ENCODE results near the gene CHAMP1.

Gene CHAMP1, protein sequence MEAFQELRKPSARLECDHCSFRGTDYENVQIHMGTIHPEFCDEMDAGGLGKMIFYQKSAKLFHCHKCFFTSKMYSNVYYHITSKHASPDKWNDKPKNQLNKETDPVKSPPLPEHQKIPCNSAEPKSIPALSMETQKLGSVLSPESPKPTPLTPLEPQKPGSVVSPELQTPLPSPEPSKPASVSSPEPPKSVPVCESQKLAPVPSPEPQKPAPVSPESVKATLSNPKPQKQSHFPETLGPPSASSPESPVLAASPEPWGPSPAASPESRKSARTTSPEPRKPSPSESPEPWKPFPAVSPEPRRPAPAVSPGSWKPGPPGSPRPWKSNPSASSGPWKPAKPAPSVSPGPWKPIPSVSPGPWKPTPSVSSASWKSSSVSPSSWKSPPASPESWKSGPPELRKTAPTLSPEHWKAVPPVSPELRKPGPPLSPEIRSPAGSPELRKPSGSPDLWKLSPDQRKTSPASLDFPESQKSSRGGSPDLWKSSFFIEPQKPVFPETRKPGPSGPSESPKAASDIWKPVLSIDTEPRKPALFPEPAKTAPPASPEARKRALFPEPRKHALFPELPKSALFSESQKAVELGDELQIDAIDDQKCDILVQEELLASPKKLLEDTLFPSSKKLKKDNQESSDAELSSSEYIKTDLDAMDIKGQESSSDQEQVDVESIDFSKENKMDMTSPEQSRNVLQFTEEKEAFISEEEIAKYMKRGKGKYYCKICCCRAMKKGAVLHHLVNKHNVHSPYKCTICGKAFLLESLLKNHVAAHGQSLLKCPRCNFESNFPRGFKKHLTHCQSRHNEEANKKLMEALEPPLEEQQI

GRCh38 chr13:114314074-114314912 lies at the start of gene CHAMP1:
Gene CHAMP1 (plus strand): TSS chr13:114314503. CDS start chr13:114323843, 9,340 bp downstream.
- peak; percentile 85 for DNase-seq

GRCh38 chr13:114264886-114265611 lies 49.3 kb upstream of the CHAMP1 start:
- no peak for DNase-seq

GRCh38 chr13:114266241-114266640 lies 48.1 kb upstream of the CHAMP1 start:
- no peak for DNase-seq

DNA sequence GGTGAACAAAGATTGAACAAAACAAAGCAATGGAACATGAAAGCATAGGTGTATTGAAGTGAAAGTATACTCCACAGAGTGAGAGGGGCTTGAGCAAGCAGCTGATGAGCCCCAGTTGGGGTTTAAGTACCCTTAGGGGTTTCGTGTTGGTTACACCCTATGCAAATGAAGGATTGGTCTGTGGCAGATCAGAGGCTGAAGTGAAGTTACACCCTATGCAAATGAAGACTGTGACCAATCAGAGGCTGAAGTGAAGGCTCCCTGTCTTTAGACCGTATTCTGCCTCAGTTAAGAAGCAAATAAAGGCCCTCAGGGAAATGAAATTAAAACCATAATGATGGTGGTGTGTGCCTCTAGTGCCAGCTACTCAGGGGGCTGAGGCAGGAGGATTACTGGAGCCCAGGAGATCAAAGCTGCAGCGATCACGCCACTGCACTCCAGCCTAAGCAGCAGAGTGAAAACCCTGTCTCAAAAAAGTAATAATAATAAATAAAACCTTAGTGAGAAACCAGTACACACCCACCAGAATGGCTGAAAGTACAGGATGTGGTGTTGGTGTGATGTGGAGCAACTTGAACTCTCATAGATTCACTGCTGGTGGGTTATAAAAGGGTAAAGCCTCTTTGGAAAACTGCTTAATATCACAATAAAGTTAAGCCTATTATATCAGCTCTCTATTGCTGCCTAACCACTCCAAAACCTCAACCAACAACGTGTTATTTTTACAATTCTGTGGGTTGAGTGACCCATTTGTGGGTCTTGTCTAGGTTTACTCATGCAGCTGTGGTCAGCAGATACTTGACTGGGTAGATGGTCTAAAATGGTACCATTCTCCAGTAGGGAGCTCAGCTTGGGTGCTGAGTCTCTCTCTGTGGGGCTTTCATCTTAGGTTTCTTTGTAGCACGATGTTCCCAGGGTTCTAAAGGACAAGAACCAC lies 45.7 kb upstream of the CHAMP1 start:
- DNase-seq, result peak; percentile 51

DNA sequence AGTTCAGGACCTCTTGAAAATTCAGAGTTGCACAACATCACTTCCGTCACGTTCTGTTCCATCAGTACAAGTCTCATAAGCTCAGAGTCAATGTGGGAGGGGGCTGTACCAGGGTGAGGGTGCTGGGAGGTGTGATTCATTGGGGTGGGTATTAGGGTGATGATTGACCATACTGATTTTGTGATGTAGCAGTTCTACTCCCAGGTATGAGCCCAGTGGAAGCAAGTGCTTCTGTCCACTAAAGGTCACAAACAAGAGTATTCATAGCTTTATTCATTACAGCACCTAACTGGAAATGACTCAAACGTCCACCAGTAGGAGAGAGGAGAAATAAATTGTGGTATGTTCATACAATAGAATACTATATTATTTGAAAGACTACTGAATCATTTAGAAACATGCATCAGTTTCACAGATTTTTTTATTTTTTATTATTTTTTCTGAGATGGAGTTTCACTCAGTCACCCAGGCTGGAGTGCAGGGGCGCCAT lies 45.0 kb upstream of the CHAMP1 start:
- DNase-seq, result no peak

GRCh38 chr13:114272977-114273376 lies 41.3 kb upstream of the CHAMP1 start:
- DNase-seq, result no peak

GRCh38 chr13:114275304-114275703 lies 39.0 kb upstream of the CHAMP1 start:
- no peak for DNase-seq

DNA sequence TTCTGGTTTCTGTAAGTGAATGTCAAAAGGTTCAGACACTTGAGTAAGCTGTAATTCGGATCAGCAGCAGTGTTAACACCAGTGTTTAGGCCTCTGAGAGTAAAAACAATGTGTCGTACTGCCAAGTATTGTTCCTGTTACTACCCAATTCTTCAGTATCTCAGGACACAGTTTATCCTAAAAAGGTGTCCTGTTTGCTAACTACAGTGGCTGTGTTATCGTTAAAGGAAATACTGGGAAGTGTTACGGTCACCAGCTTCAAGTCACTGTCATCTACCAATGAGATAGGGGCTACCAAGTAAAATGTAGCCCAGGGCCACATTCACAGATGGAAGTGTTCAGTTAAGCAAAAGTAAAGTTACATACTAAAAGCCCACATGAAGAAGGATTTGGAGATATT lies 35.2 kb upstream of the CHAMP1 start:
- no peak for DNase-seq

GRCh38 chr13:114279758-114280355 lies 34.4 kb upstream of the CHAMP1 start:
- no peak for DNase-seq

DNA sequence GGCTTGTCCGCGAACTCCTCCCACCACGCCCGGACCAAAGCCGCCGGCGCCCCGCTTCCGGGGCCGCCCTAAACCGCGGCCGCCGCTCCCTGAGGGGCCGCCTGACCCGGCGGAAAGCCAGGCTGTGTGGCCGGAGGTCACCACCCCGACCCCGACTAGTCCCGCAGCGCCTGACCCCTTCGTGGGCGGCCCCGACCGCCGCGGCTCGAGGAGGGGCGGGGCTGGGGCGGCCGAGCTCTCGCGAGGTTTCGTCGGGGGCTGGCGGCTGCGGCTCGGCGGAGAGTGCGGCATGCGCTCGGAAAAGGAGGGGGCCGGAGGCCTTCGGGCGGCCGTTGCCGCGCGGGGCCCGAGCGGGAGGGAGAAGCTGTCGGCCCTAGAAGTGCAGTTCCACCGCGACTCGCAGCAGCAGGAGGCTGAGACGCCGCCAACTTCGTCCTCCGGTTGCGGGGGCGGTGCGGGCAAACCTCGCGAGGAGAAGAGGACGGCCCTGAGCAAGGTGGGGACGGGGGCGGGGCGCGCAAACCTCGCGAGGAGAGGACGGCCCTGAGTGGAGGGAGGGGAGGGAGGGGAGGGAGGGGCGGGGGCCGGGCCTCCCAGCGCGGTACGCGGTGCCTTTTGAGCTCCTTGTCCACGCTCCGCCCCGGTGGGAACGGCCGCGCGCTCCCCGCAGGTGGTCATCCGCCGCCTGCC lies 32.8 kb upstream of the CHAMP1 start, which contains the start of gene UPF3A:
TSS of gene UPF3A (plus strand) at position 251 of the 690 bp plus-strand sequence. CDS start at position 290, 39 bp downstream.
- DNase-seq, result peak; percentile 73

DNA sequence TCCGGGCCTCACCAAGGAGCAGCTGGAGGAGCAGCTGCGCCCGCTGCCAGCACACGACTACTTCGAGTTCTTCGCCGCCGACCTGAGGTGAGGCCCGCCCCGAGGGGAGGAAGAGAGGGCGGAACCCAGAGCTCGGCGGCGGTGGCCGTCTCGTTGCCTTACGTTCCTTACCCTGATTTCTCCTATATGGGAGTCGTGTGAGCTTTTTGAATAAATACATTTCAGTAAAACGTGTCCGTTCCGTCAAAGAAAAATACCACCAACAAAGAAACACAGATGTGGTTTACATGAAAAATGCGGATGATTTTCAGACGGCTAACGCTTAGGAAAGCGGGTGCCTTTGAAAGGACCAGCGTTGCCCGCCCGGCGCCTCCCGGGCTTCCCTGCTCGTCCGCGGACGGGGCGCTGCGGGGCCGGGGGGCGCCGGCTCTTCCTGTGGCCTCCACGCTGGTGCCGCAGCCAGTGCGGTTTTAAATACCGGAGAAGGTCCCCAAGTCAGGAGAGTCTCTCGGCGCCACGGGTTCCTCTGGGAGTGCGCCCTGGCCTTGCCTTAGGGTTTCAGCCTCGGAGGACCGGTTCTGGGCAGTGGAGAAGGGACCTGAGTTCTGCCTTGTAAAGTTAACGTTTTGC lies 32.1 kb upstream of the CHAMP1 start:
- peak; percentile 9 for DNase-seq

- no peak for DNase-seq
Measured at GRCh38 chr13:114283576-114283975, 30.7 kb upstream of the CHAMP1 start.

DNA sequence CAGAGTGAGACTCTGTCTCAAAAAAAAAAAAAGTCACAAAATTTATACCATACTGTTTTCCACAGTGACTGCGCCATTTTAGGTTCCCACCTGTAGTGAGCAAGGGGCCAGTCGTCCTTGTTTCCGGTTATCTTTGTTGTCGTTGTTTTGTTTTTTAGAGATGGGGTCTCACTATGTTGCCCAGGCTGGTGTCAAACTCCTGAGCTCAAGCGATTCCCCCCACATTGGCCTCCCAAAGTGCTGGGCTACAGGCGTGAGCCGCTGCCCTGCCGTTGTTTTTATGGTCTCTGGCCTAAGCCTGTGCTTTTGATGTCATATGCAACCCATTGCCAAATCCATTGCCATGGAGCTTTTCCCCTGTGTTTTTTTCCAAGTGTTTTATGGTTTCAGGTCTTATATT lies 29.6 kb upstream of the CHAMP1 start:
- no peak for DNase-seq

DNA sequence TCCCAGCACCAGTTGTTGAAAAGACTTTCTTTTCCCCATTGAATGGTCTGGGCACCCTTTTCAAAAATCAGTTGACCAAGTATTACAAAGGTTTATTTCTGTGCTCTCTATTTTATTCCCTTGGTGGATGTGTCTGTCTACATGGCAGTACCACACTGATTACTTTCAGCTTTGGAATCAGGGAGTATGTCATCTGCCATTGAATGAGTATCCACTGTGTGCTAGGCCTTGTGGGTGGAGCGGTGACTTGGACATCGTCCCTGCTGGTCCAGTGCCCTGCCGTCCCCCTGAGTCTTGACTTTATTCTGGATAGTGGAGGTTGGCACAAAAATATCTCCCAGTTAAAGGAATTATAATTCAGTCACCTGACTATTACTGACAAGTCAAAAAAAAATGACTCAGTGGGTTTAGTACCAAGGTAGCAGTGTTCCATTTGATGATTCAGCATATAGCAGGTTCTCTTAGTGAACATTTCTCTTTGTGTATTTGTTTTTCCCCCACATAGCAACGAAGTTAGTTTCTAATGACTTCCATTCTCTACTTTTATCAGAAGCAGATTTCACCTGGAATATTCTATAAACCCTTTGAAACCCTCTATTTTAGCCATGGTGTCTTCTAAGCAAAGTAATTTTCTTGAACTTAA lies 29.0 kb upstream of the CHAMP1 start:
- no peak for DNase-seq

- DNase-seq, result no peak
Measured at GRCh38 chr13:114286808-114287207, 27.5 kb upstream of the CHAMP1 start.

- no peak for DNase-seq
Measured at GRCh38 chr13:114288157-114288591, 26.1 kb upstream of the CHAMP1 start.

- DNase-seq, result no peak
Measured at GRCh38 chr13:114296448-114296847, 17.9 kb upstream of the CHAMP1 start.

- DNase-seq, result no peak
Measured at GRCh38 chr13:114296902-114297301, 17.4 kb upstream of the CHAMP1 start.

DNA sequence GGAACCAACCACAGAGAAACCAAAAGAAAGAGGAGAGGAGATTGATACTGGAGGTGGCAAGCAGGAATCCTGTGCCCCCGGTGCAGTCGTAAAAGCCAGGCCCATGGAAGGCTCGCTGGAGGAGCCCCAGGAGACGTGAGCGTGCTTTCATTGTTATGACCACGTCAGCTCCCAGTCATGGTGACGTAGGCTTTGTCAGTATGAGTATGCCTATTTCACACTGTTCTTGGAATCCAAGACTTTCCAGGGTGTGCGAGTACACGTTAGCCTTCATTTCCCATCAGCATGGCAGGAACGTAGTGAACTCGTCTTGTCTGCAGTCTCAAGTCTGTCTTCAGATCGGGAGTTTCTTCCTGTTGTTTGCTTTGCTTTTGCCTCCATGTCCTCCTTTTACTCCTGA lies 15.4 kb upstream of the CHAMP1 start:
- no peak for DNase-seq
